H9 (cell line): Measurements from ENCODE around the gene CYP27B1. TPM values are rescaled to one million over a fixed set of nuclear protein-coding genes. Genes with fewer than 3 reads are reported as not detected.

ENCODE experiments used
- DNase-seq: peaks from one replicate; pipeline ENCODE4 v3.0.0-alpha.2; 2017
- H2AFZ ChIP-seq: one replicate; pipeline ENCODE4 v1.6.1; 2013; ENCODE audit warnings: mild to moderate bottlenecking, low read length, control low read depth, moderate library complexity
- H2AK5ac ChIP-seq: 2 replicates; pipeline ENCODE4 v1.6.1; 2013; ENCODE audit warnings: low read length, control low read depth, mixed read lengths; ENCODE audit not compliant: insufficient read length
- H2BK120ac ChIP-seq: one replicate; pipeline ENCODE4 v1.6.1; 2013; ENCODE audit warnings: low read depth, mild to moderate bottlenecking, low read length, control low read depth, inconsistent platforms; ENCODE audit not compliant: poor library complexity, severe bottlenecking
- H2BK12ac ChIP-seq: 2 replicates; pipeline ENCODE4 v1.6.1; 2013; ENCODE audit warnings: low read length, control low read depth, mixed read lengths, low read depth; ENCODE audit not compliant: insufficient read length
- H2BK15ac ChIP-seq: 2 replicates; pipeline ENCODE4 v1.6.1; 2013; ENCODE audit warnings: low read depth, low read length, control low read depth
- H2BK20ac ChIP-seq: one replicate; pipeline ENCODE4 v1.6.1; 2013; ENCODE audit warnings: low read depth, mild to moderate bottlenecking, low read length, control low read depth, inconsistent platforms; ENCODE audit not compliant: poor library complexity, severe bottlenecking
- H2BK5ac ChIP-seq: 2 replicates; pipeline ENCODE4 v1.6.1; 2013; ENCODE audit warnings: low read length, control low read depth, mixed read lengths; ENCODE audit not compliant: insufficient read length
- H3K14ac ChIP-seq: 2 replicates; pipeline ENCODE4 v1.6.1; 2013; ENCODE audit warnings: low read length, control low read depth; ENCODE audit not compliant: insufficient read depth
- H3K18ac ChIP-seq: 2 replicates; pipeline ENCODE4 v1.6.1; 2013; ENCODE audit warnings: low read depth, mild to moderate bottlenecking, mixed read lengths, low read length, control low read depth; ENCODE audit not compliant: insufficient read length
- H3K23ac ChIP-seq: 2 replicates; pipeline ENCODE4 v1.6.1; 2013; ENCODE audit warnings: low read length, control low read depth, mixed read lengths, low read depth; ENCODE audit not compliant: insufficient read length
- H3K23me2 ChIP-seq: 2 replicates; pipeline ENCODE4 v1.6.1; 2013; ENCODE audit warnings: low read depth, mild to moderate bottlenecking, mixed read lengths, low read length, control low read depth; ENCODE audit not compliant: insufficient read length, poor library complexity, severe bottlenecking
- H3K27ac ChIP-seq: 2 replicates; pipeline ENCODE4 v1.5.1; 2013; ENCODE audit warnings: low read length, control low read depth, mixed read lengths, low read depth; ENCODE audit not compliant: insufficient read length
- H3K27me3 ChIP-seq: 2 replicates; pipeline ENCODE4 v1.6.1; 2013; ENCODE audit warnings: low read length, control low read depth, inconsistent platforms; ENCODE audit not compliant: insufficient read depth
- H3K4ac ChIP-seq: 2 replicates; pipeline ENCODE4 v1.6.1; 2013; ENCODE audit warnings: low read depth, mild to moderate bottlenecking, control low read depth, inconsistent platforms, low read length, moderate library complexity
- H3K4me1 ChIP-seq: 2 replicates; pipeline ENCODE4 v1.6.1; 2013; ENCODE audit warnings: low read length, control low read depth, inconsistent platforms; ENCODE audit not compliant: insufficient read depth
- H3K4me2 ChIP-seq: 2 replicates; pipeline ENCODE4 v1.6.1; 2013; ENCODE audit warnings: low read length, control low read depth, mixed read lengths; ENCODE audit not compliant: insufficient read length, insufficient read depth
- H3K56ac ChIP-seq: 2 replicates; pipeline ENCODE4 v1.6.1; 2013; ENCODE audit warnings: low read depth, mild to moderate bottlenecking, mixed read lengths, low read length, control low read depth; ENCODE audit not compliant: insufficient read length
- H3K79me1 ChIP-seq: 2 replicates; pipeline ENCODE4 v1.6.1; 2013; ENCODE audit warnings: low read depth, mild to moderate bottlenecking, moderate library complexity, low read length, control low read depth, inconsistent platforms; ENCODE audit not compliant: insufficient read depth, poor library complexity, severe bottlenecking
- H3K79me2 ChIP-seq: 2 replicates; pipeline ENCODE4 v1.6.1; 2013; ENCODE audit warnings: low read length, control low read depth, inconsistent platforms; ENCODE audit not compliant: insufficient read depth
- H3K9ac ChIP-seq: 2 replicates; pipeline ENCODE4 v1.6.1; 2013; ENCODE audit warnings: low read length, control low read depth, mixed read lengths; ENCODE audit not compliant: insufficient read length; ENCODE audit errors: extremely low read depth
- H3K9me3 ChIP-seq: one replicate; pipeline ENCODE4 v1.6.1; 2013; ENCODE audit warnings: low read depth, low read length, inconsistent platforms; ENCODE audit not compliant: control insufficient read depth
- H3T11ph ChIP-seq: one replicate; pipeline ENCODE4 v1.6.1; 2013; ENCODE audit warnings: mild to moderate bottlenecking, low read length, control low read depth, inconsistent platforms
- H4K20me1 ChIP-seq: one replicate; pipeline ENCODE4 v1.6.1; 2013; ENCODE audit not compliant: control insufficient read depth, insufficient read length, insufficient read depth
- H4K5ac ChIP-seq: 2 replicates; pipeline ENCODE4 v1.6.1; 2013; ENCODE audit warnings: low read depth, mild to moderate bottlenecking, mixed read lengths, low read length, control low read depth; ENCODE audit not compliant: insufficient read length
- H4K8ac ChIP-seq: replicated peaks from 2 replicates; pipeline ENCODE4 v1.6.1; 2013; ENCODE audit warnings: low read length, control low read depth, mixed read lengths, low read depth; ENCODE audit not compliant: insufficient read length
- H4K91ac ChIP-seq: 2 replicates; pipeline ENCODE4 v1.6.1; 2013; ENCODE audit warnings: low read depth, mild to moderate bottlenecking, moderate library complexity, mixed read lengths, low read length, control low read depth; ENCODE audit not compliant: insufficient read length
- H3K27ac Mint-ChIP-seq, 3 experiments: 2 replicates in 2 of 3; 3 replicates in 1 of 3; pipeline ENCODE4 v1.8.0; 2020 to 2021; ENCODE audit warnings: mixed read lengths in 3 of 3, mild to moderate bottlenecking in 1 of 3, moderate library complexity in 1 of 3
- H3K27me3 Mint-ChIP-seq: 2 replicates; pipeline ENCODE4 v1.8.0; 2021; ENCODE audit warnings: low read depth, mild to moderate bottlenecking, moderate library complexity, mixed read lengths
- H3K36me3 Mint-ChIP-seq, 3 experiments: 2 replicates in 2 of 3; 3 replicates in 1 of 3; pipeline ENCODE4 v1.8.0; 2020 to 2021; ENCODE audit warnings: low read depth in 3 of 3, mixed read lengths in 3 of 3; ENCODE audit not compliant: insufficient read depth in 1 of 3
- H3K4me1 Mint-ChIP-seq, 2 experiments: 2 replicates each; pipeline ENCODE4 v1.8.0; 2020; ENCODE audit warnings: mixed read lengths in 2 of 2
- H3K4me3 Mint-ChIP-seq, 2 experiments: 2 replicates in 1 of 2; 3 replicates in 1 of 2; pipeline ENCODE4 v1.8.0; 2020 to 2021; ENCODE audit warnings: mild to moderate bottlenecking in 2 of 2, mixed read lengths in 2 of 2, moderate library complexity in 1 of 2
- H3K9me3 Mint-ChIP-seq, 2 experiments: 2 replicates in 1 of 2; 3 replicates in 1 of 2; pipeline ENCODE4 v1.8.0; 2020; ENCODE audit warnings: mild to moderate bottlenecking in 2 of 2, mixed read lengths in 2 of 2, moderate library complexity in 1 of 2
- WGBS: extraction: QIAGEN DNeasy Blood & Tissue Kit; methylation state at CpG from one replicate; pipeline ENCODE4 v1.1.7; 2013; ENCODE audit warnings: missing lambda C conversion rate, low lambda C conversion rate, mixed read lengths; ENCODE audit not compliant: insufficient read length; ENCODE audit errors: extremely low coverage; 5-methylcytosine and 5-hydroxymethylcytosine counted together
- total RNA-seq: library from RNA; stranded (reverse); gene quantifications from 2 replicates; pipeline ENCODE4 v1.2.1, GENCODE V29; 2021
- TF ChIP-seq, protein P1 (sequence below): fragments of 200-600 bp; sonication (generic); conservative IDR thresholded peaks from 3 replicates; pipeline ENCODE4 v1.8.0; 2021; ENCODE audit warnings: antibody characterized with exemption, mild to moderate bottlenecking

CYP27B1 gene
- total RNA-seq, 1 experiment from 2014 or later: 6.1 TPM

DNA sequence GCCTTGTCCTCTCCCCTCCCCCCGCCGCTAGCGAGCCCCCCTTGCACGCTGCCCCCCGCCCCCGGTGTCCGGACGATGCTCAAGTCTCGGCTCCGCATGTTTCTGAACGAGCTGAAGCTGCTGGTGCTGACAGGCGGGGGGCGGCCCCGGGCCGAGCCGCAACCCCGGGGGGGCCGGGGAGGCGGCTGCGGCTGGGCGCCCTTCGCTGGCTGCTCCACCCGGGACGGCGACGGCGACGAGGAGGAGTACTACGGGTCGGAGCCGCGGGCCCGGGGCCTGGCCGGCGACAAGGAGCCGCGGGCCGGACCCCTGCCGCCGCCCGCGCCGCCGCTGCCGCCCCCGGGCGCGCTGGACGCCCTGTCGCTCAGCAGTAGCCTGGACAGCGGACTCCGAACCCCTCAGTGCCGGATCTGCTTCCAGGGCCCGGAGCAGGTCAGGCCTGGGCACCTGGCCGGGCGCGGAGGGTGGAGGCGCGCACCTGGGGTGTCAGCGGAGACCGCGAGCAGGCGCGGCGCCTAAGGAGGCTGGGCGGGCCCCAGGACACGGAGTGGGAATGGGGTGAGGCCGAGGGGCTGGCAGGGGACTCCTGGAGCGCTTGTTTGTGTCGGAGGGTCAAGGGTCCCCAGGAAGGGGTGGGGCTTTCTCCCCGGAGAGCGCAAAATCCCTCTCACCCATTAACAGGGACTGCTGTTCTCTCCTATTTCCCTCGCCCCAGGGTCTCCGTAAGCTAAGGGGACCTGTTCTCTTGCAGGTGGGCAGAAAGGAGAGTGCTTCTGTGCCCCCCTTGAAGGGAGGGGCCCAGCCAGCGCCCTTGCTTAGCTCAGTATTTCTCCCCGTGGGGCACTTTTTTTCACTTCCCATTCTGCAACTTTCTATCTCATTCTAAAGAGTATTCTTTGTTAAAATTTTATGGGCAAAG lies 11.2 kb downstream of the CYP27B1 start:
- Histone ChIP-seq H3K56ac (no peak overlapping the region), H4K8ac (no peak overlapping the region), H2AFZ (no peak overlapping the region), H3K18ac (no peak overlapping the region), H4K20me1 (no peaks in the 10 kb centered on the region), H3K9ac (no peak overlapping the region), H3K27me3 (peaks cover 11% of the 10 kb centered on the region), H4K91ac (no peak overlapping the region), H3K79me1 (no peaks in the 10 kb centered on the region), H3K4me1 (0 out of 2 replicates have a peak, but pooled peaks cover 7% of the 10 kb centered on the region), H3K27ac (no peak overlapping the region), H2BK20ac (no peak overlapping the region), H2BK120ac (no peak overlapping the region), H3K14ac (no peak overlapping the region), H2BK12ac (no peak overlapping the region), H3K4ac (no peak overlapping the region), H3K79me2 (peaks cover 11% of the 10 kb centered on the region; the same call in 1 of the 2 replicates), H3K4me2 (peak overlapping the region; percentile 34), H3T11ph (no peak overlapping the region), H2BK15ac (no peak overlapping the region), H4K5ac (no peak overlapping the region), H3K23ac (no peak overlapping the region), H2AK5ac (no peak overlapping the region), H3K23me2 (peaks cover 17% of the 10 kb centered on the region), H3K9me3 (no peaks in the 10 kb centered on the region), H2BK5ac (no peak overlapping the region)
- Mint-ChIP-seq H3K9me3 (peaks cover 0 to 2% of the 10 kb centered on the region in 2 experiments; a peak in 2 of 5 replicates), H3K36me3 (peaks cover 13 to 28% (median 14%) of the 10 kb centered on the region in 3 experiments), H3K4me1 (peaks cover 40 to 42% of the 10 kb centered on the region in 2 experiments), H3K4me3 (peak overlapping the region; percentile 61 to 78), H3K27me3 (peaks cover 30% of the 10 kb centered on the region), H3K27ac (no peak overlapping the region)
- no peak for DNase-seq
- TF ChIP-seq, protein P1, sequence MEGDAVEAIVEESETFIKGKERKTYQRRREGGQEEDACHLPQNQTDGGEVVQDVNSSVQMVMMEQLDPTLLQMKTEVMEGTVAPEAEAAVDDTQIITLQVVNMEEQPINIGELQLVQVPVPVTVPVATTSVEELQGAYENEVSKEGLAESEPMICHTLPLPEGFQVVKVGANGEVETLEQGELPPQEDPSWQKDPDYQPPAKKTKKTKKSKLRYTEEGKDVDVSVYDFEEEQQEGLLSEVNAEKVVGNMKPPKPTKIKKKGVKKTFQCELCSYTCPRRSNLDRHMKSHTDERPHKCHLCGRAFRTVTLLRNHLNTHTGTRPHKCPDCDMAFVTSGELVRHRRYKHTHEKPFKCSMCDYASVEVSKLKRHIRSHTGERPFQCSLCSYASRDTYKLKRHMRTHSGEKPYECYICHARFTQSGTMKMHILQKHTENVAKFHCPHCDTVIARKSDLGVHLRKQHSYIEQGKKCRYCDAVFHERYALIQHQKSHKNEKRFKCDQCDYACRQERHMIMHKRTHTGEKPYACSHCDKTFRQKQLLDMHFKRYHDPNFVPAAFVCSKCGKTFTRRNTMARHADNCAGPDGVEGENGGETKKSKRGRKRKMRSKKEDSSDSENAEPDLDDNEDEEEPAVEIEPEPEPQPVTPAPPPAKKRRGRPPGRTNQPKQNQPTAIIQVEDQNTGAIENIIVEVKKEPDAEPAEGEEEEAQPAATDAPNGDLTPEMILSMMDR: no peak
- no CpG with 5 or more reads among the region's 76 CpGs for WGBS
